Effector memory CD4-positive, alpha-beta T cell (primary cell): ENCODE data around the gene GAD1.
A peak's percentile ranks its signal among the peaks of the same experiment; 100 is the strongest.

ENCODE experiments used
- DNase-seq, 3 donors: peaks; one replicate each; pipeline ENCODE4 v3.0.0-alpha.2; 2020
- H3K27ac ChIP-seq: 2 replicates; pipeline ENCODE4 v1.7.0; 2013; ENCODE audit warnings: mild to moderate bottlenecking, low read length, moderate library complexity; ENCODE audit not compliant: insufficient read depth, poor library complexity, severe bottlenecking
- H3K27me3 ChIP-seq: replicated peaks from 2 replicates; pipeline ENCODE4 v1.7.0; 2013; ENCODE audit warnings: mild to moderate bottlenecking, low read length; ENCODE audit not compliant: insufficient read depth, control insufficient read depth, poor library complexity, severe bottlenecking
- H3K36me3 ChIP-seq: 2 replicates; pipeline ENCODE4 v1.7.0; 2013; ENCODE audit warnings: mild to moderate bottlenecking, low read length, moderate library complexity; ENCODE audit not compliant: control insufficient read depth, insufficient read depth
- H3K4me1 ChIP-seq: 2 replicates; pipeline ENCODE4 v1.7.0; 2013; ENCODE audit warnings: low read length, mild to moderate bottlenecking; ENCODE audit not compliant: control insufficient read depth, insufficient read depth, poor library complexity, severe bottlenecking
- H3K4me3 ChIP-seq: 2 replicates; pipeline ENCODE4 v1.7.0; 2013; ENCODE audit warnings: low read length, low read depth, mild to moderate bottlenecking; ENCODE audit not compliant: insufficient read depth, poor library complexity, severe bottlenecking
- H3K9me3 ChIP-seq: 2 replicates; pipeline ENCODE4 v1.7.0; 2013; ENCODE audit warnings: mild to moderate bottlenecking, low read length, moderate library complexity; ENCODE audit not compliant: control insufficient read depth

The GAD1 gene

GRCh38 chr2:170817093-170818035, 677 bp downstream of the GAD1 start:
- Histone ChIP-seq H3K27ac (no peak overlapping the region), H3K9me3 (no peaks in the 10 kb centered on the region), H3K4me1 (peaks cover 63% of the 10 kb centered on the region), H3K36me3 (no peaks in the 10 kb centered on the region), H3K4me3 (peak overlapping the region; percentile 55), H3K27me3 (peaks cover 86% of the 10 kb centered on the region)
- DNase-seq: no peak

GRCh38 chr2:170818036-170818751, 1.5 kb downstream of the GAD1 start:
- Histone ChIP-seq H3K4me3 (peak overlapping the region; percentile 55), H3K4me1 (peaks cover 72% of the 10 kb centered on the region), H3K36me3 (no peaks in the 10 kb centered on the region), H3K27me3 (peaks cover 94% of the 10 kb centered on the region), H3K9me3 (no peaks in the 10 kb centered on the region), H3K27ac (no peak overlapping the region)
- no peak for DNase-seq

GRCh38 chr2:170818752-170819470, 2.2 kb downstream of the GAD1 start:
- Histone ChIP-seq H3K27ac (no peak overlapping the region), H3K9me3 (no peaks in the 10 kb centered on the region), H3K4me3 (peak overlapping the region; percentile 55), H3K36me3 (no peaks in the 10 kb centered on the region), H3K27me3 (peaks cover 94% of the 10 kb centered on the region), H3K4me1 (peaks cover 75% of the 10 kb centered on the region)
- no peak for DNase-seq

- Histone ChIP-seq H3K4me1 (peaks cover 75% of the 10 kb centered on the region), H3K4me3 (peak overlapping the region; percentile 47), H3K27me3 (peaks cover 88% of the 10 kb centered on the region), H3K27ac (no peak overlapping the region), H3K36me3 (no peaks in the 10 kb centered on the region), H3K9me3 (no peaks in the 10 kb centered on the region)
- DNase-seq: no peak
These were observed 3.3 kb downstream of the GAD1 start for GRCh38 chr2:170819680-170820664.

- peak in 1 of 3 donors; percentile 12 for DNase-seq
- H3K9me3 ChIP-seq: no peaks in the 10 kb centered on the region
- H3K36me3 ChIP-seq: no peaks in the 10 kb centered on the region
- peak overlapping the region; percentile 47 for H3K4me3 ChIP-seq
- no peak overlapping the region for H3K27ac ChIP-seq
- H3K27me3 ChIP-seq: peaks cover 79% of the 10 kb centered on the region
- peaks cover 66% of the 10 kb centered on the region for H3K4me1 ChIP-seq
These were observed 4.3 kb downstream of the GAD1 start for GRCh38 chr2:170820757-170821530.

GRCh38 chr2:170821531-170822289, 5.0 kb downstream of the GAD1 start:
- Histone ChIP-seq H3K27ac (no peak overlapping the region), H3K27me3 (peaks cover 71% of the 10 kb centered on the region), H3K9me3 (no peaks in the 10 kb centered on the region), H3K36me3 (no peaks in the 10 kb centered on the region), H3K4me1 (peaks cover 58% of the 10 kb centered on the region), H3K4me3 (peak overlapping the region; percentile 47)
- no peak for DNase-seq

- H3K9me3 ChIP-seq: no peaks in the 10 kb centered on the region
- no peaks in the 10 kb centered on the region for H3K36me3 ChIP-seq
- no peak overlapping the region for H3K27ac ChIP-seq
- no peak for DNase-seq
- peaks cover 50% of the 10 kb centered on the region for H3K4me1 ChIP-seq
- H3K4me3 ChIP-seq: peak overlapping the region; percentile 47
- peaks cover 65% of the 10 kb centered on the region for H3K27me3 ChIP-seq
These were observed 5.8 kb downstream of the GAD1 start for GRCh38 chr2:170822290-170823087.
